K562 (cell line): ENCODE measurements around the gene RNF39. TPM values are rescaled to one million over a fixed set of nuclear protein-coding genes. Genes with fewer than 3 reads are reported as not detected.

Experiments used
- ATAC-seq: fragments of 200-7000 bp; cut with Tn5 transposase; 3 replicates; pipeline ENCODE4 v1.9.1; 2020; ENCODE audit warnings: moderate library complexity
- BruUV-seq: library from RNA; stranded (reverse); fragments of 400-500 nt; replicated peaks from 2 replicates; lab custom pipeline; 2021; lab: Mats Ljungman, UMichigan
- CTCF ChIA-PET: fragments of 300-600 bp; formaldehyde crosslinking; extraction: SDS; loops from one replicate; lab custom pipeline; 2021; ENCODE audit warnings: low intra/inter-chr PET ratio; lab: Yijun Ruan, JAX
- POLR2A ChIA-PET: fragments of 300-600, 350-650 bp; sonication (Branson Sonifier 250); formaldehyde crosslinking; extraction: SDS; loops from one replicate; lab custom pipeline; 2021; ENCODE audit warnings: antibody characterized with exemption, inconsistent platforms; lab: Yijun Ruan, JAX
- DNase-seq, 4 experiments: peaks; one replicate each; pipeline versions ENCODE4 v3.0.0 to v3.0.0-alpha.2; 2011 to 2018; ENCODE audit warnings: low spot score in 3 of 4, mixed read lengths in 3 of 4; ENCODE audit errors: extremely low read depth in 1 of 4
- FAIRE-seq: peaks from 2 replicates; lab custom pipeline; 2011; peaks lifted over from hg19 to GRCh38; lab: Jason Lieb, UNC
- H2AFZ ChIP-seq: 2 replicates; pipeline ENCODE4 v1.6.0; 2011; ENCODE audit warnings: low read depth, low read length, control low read depth, inconsistent platforms
- H3K27ac ChIP-seq: fragments of 200-600 bp; 3 replicates; pipeline ENCODE4 v1.8.0; 2011; ENCODE audit warnings: low read depth, mild to moderate bottlenecking, control low read depth, inconsistent platforms, low read length, moderate library complexity, mixed read lengths; ENCODE audit errors: extremely low read depth
- H3K27me3 ChIP-seq, 2 experiments: fragments of 300-600 bp in 1 of 2; 2 replicates in 1 of 2; 3 replicates in 1 of 2; pipeline versions ENCODE4 v1.6.0 to v1.8.0; 2011; ENCODE audit warnings: inconsistent platforms in 2 of 2, low read length in 2 of 2, mild to moderate bottlenecking in 1 of 2, mixed read lengths in 1 of 2, moderate library complexity in 1 of 2; ENCODE audit not compliant: control insufficient read depth in 2 of 2, insufficient read depth in 2 of 2
- H3K36me3 ChIP-seq: fragments of 300-600 bp; 3 replicates; pipeline ENCODE4 v1.8.0; 2011; ENCODE audit warnings: mild to moderate bottlenecking, low read length, inconsistent platforms; ENCODE audit not compliant: control insufficient read depth, insufficient read depth
- H3K4me1 ChIP-seq, 2 experiments: fragments of 200-600 bp in 1 of 2; replicated peaks in 1 of 2; 2 replicates in 1 of 2; 3 replicates in 1 of 2; pipeline versions ENCODE4 v1.5.1 to v1.8.0; 2011; ENCODE audit warnings: inconsistent platforms in 2 of 2, low read length in 2 of 2, mild to moderate bottlenecking in 1 of 2, mixed read lengths in 1 of 2, moderate library complexity in 1 of 2; ENCODE audit not compliant: control insufficient read depth in 2 of 2, insufficient read depth in 2 of 2
- H3K4me2 ChIP-seq: 2 replicates; pipeline ENCODE4 v1.6.1; 2011; ENCODE audit warnings: low read length, control low read depth, inconsistent platforms, mixed read lengths; ENCODE audit not compliant: insufficient read depth
- H3K4me3 ChIP-seq: fragments of 200-600 bp; sonication (generic), shearing (Covaris generic); 2 replicates; pipeline ENCODE4 v1.5.1; 2016; ENCODE audit warnings: control low read depth, inconsistent platforms
- H3K79me2 ChIP-seq: fragments of 200-600 bp; 3 replicates; pipeline ENCODE4 v1.8.0; 2011; ENCODE audit warnings: low read length, inconsistent platforms; ENCODE audit not compliant: control insufficient read depth, insufficient read depth
- H3K9ac ChIP-seq, 2 experiments: 2 replicates each; pipeline versions ENCODE4 v1.6.0 to v1.6.1; 2011; ENCODE audit warnings: low read depth in 2 of 2, low read length in 2 of 2, control low read depth in 1 of 2, inconsistent platforms in 1 of 2, mild to moderate bottlenecking in 1 of 2, mixed read lengths in 1 of 2; ENCODE audit not compliant: insufficient read depth in 1 of 2
- H3K9me1 ChIP-seq: one replicate; pipeline ENCODE4 v1.6.0; 2011; ENCODE audit warnings: inconsistent platforms, mild to moderate bottlenecking, low read length, moderate library complexity; ENCODE audit not compliant: control insufficient read depth, insufficient read depth
- H3K9me3 ChIP-seq: replicated peaks from 2 replicates; pipeline ENCODE4 v1.5.1; 2011; ENCODE audit warnings: low read depth, low read length, inconsistent platforms; ENCODE audit not compliant: control insufficient read depth, insufficient read depth
- H4K20me1 ChIP-seq: replicated peaks from 2 replicates; pipeline ENCODE4 v1.6.1; 2011; ENCODE audit warnings: low read length, inconsistent platforms, mixed read lengths; ENCODE audit not compliant: control insufficient read depth, insufficient read depth
- ADNP ChIP-seq: fragments of 200-800 bp; sonication (Bioruptor generic); IDR thresholded peaks from 2 replicates; pipeline ENCODE4 v1.6.1; 2016; ENCODE audit warnings: missing genetic modification characterization, missing compliant biosample characterization
- BCOR ChIP-seq: fragments of 450-650 bp; IDR thresholded peaks from 2 replicates; pipeline ENCODE4 v1.6.1; 2016
- RBM25 ChIP-seq: fragments of 200-400 bp; formaldehyde crosslinking; IDR thresholded peaks from 2 replicates; pipeline ENCODE4 v1.6.1; 2018; ENCODE audit warnings: low read length, low read depth, moderate library complexity; ENCODE audit not compliant: severe bottlenecking
- WGBS: fragments of 100-300 bp; shearing (Covaris generic); methylation state at CpG from one replicate; pipeline ENCODE4 v1.1.6; 2016; ENCODE audit warnings: low coverage, mixed read lengths; ENCODE audit not compliant: insufficient coverage; ENCODE audit errors: missing lambda C conversion rate; 5-methylcytosine and 5-hydroxymethylcytosine counted together
- in situ Hi-C: fragments of 300-500 bp; cut with MboI; formaldehyde crosslinking; loops from 4 replicates; pipeline ENCODE4 v1.15.0; 2018; ENCODE audit warnings: inconsistent platforms, mixed read lengths
- intact Hi-C: fragments of 100-400 bp; cut with micrococcal nuclease; formaldehyde crosslinking; loops from 2 replicates; pipeline ENCODE4 v1.14.2; 2022
- polyA plus RNA-seq, 8 experiments: library from polyadenylated mRNA; depleted of rRNA in 4 of 8; stranded (reverse) in 5 of 8; unstranded in 3 of 8; fragments of >200 nt; fragmentation: Nextera tagmentation in 2 of 8; fragmentation: Illumina TruSeq in 1 of 8; extraction: Ambion mirVana in 2 of 8; extraction: Trizol in 1 of 8; gene quantifications; 2 replicates each; pipeline versions ENCODE4 v1.2.1 to v1.2.3, GENCODE V29; 2011 to 2014; ENCODE audit warnings: inconsistent platforms in 1 of 8, missing spikeins in 1 of 8
- total RNA-seq, 7 experiments: library from RNA; depleted of rRNA in 6 of 7; stranded (reverse); fragments of >200 nt in 6 of 7; fragmentation: Illumina TruSeq in 2 of 7; extraction: Trizol in 2 of 7; gene quantifications; 2 replicates each; pipeline versions ENCODE4 v1.2.1 to v1.2.3, GENCODE V29; 2011 to 2021; ENCODE audit warnings: low replicate concordance in 1 of 7
- TF ChIP-seq, protein P1 (sequence below): IDR thresholded peaks from 2 replicates; pipeline ENCODE4 v1.6.1; 2016; ENCODE audit warnings: missing genetic modification characterization, missing compliant biosample characterization

Gene RNF39
- total and polyA plus RNA-seq, 9 of the 15 experiments (the other 6 are each of a cell fraction or from before 2014, with no cell fraction given) = not detected

DNA sequence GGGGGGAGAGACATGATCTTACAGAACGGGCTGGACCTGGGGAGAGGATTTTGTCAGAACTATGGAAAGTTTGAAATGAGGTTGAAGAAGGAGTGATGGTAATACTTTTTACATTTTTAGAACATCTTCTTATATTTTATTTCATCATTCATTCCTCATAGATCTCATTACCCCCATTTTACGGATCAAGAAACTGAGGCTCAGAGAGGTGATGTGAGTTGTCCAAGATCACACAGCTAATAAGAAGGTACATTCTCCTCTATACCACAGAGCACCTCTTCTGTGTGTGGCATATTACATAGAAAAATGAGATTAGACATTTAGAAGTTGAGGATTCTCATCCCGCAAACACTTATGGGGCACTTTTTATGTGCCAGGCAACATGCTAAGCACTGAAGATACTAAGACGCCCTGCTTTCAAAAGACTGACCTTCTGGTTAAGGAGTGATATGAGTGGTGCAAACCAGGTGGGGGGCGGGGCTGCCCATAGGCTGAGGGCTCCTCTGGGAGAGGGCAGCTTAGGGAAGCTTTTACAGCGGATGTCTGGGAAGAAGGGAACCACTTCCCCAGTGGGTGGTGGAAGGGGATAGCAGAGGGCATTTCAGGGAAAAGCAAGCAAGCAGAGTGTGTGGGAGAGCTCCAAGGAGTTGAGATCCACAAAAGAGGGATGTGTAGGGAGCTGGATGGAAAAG is 17.4 kb upstream of the RNF39 start:
- ATAC-seq (no peak), DNase-seq (no peak), FAIRE-seq (no peak)
- H4K20me1 ChIP-seq = no peaks in the 10 kb centered on the region
- 17% methylated on average over 6 of the region's 6 CpGs for WGBS
- CTCF ChIA-PET = no interaction called here
- no peaks in the 10 kb centered on the region for H3K9me1 ChIP-seq
- H3K27me3 ChIP-seq = peaks cover 19 to 20% of the 10 kb centered on the region in 2 experiments; a peak in 4 of 5 replicates
- no peaks in the 10 kb centered on the region for H3K36me3 ChIP-seq
- no peak overlapping the region for H3K9ac ChIP-seq
- in situ Hi-C loops = no loop called here
- no peak overlapping the region for H3K4me3 ChIP-seq
- no peak overlapping the region for H2AFZ ChIP-seq
- no TSS peak for BruUV-seq
- H3K4me1 ChIP-seq = peaks cover 9 to 14% of the 10 kb centered on the region in 2 experiments; a peak in 4 of 5 replicates
- H3K27ac ChIP-seq = no peak overlapping the region
- TF ChIP-seq ADNP (tag) (peak; percentile 29; the same call in 1 of the 2 replicates), BCOR (peak; percentile 62), RBM25 (peak; percentile 97)
- TF ChIP-seq, protein P1, sequence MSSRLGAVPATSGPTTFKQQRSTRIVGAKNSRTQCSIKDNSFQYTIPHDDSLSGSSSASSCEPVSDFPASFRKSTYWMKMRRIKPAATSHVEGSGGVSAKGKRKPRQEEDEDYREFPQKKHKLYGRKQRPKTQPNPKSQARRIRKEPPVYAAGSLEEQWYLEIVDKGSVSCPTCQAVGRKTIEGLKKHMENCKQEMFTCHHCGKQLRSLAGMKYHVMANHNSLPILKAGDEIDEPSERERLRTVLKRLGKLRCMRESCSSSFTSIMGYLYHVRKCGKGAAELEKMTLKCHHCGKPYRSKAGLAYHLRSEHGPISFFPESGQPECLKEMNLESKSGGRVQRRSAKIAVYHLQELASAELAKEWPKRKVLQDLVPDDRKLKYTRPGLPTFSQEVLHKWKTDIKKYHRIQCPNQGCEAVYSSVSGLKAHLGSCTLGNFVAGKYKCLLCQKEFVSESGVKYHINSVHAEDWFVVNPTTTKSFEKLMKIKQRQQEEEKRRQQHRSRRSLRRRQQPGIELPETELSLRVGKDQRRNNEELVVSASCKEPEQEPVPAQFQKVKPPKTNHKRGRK (tag) = no peak
- TF ChIP-seq, all 486 proteins: peak for 3
- H3K4me2 ChIP-seq = no peak overlapping the region
- intact Hi-C loops = no loop called here
- no peaks in the 10 kb centered on the region for H3K9me3 ChIP-seq
- no peaks in the 10 kb centered on the region for H3K79me2 ChIP-seq
- POLR2A ChIA-PET = interaction anchor here (0.6 kb wide), 1 partner anchor 388 kb away, joined by 3 read pairs; no protein-coding TSS in a partner anchor
